NB4 (cell line): ENCODE measurements around the gene TMCC3.
"Not testable (repeated sequence)": the region's sequence is repeated elsewhere in the genome, so short reads cannot be mapped to it uniquely, and the experiment has no call there.

Experiments
- DNase-seq: peaks from one replicate; pipeline ENCODE4 v3.0.0; 2010; ENCODE audit warnings: low read depth
- H3K4me3 ChIP-seq: one replicate; pipeline ENCODE4 v1.5.1; 2011; ENCODE audit warnings: mild to moderate bottlenecking, low read depth, low read length, moderate library complexity
- MYC ChIP-seq: IDR thresholded peaks from 2 replicates; pipeline ENCODE4 v1.6.1; 2011; ENCODE audit warnings: low read depth, low read length
- POLR2A ChIP-seq: IDR thresholded peaks from 2 replicates; pipeline ENCODE4 v1.6.1; 2011; ENCODE audit warnings: mild to moderate bottlenecking; ENCODE audit not compliant: insufficient read length; ENCODE audit errors: extremely low read depth
- TF ChIP-seq, protein P1 (sequence below): IDR thresholded peaks from 2 replicates; pipeline ENCODE4 v1.6.1; 2011; ENCODE audit warnings: low read depth, low read length
- TF ChIP-seq, protein P2 (sequence below): IDR thresholded peaks from one replicate; pipeline ENCODE4 v1.5.1; 2012; ENCODE audit warnings: low read depth, low read length

Gene TMCC3

DNA sequence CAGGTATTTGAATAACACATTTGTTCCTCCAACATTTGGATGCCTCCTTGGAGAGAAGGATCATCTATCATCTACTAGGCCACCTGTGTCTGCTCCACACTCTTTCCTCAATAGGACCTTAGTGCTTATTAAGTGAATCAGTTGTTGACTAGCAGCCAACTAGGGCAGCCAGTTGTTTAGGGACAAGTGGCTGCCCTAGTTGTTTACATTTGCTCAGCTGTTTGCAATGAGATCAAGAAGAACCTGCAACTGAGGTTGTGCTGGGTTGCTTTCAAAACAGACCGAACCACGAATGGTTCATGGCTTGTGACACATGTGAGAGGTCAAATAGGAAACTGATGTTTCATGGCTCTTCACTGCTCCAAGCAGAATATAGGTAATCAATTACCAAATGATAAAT is 53.8 kb downstream of the TMCC3 start:
- DNase-seq, result no peak
- TF ChIP-seq POLR2A (no peak), MYC (no peak)
- TF ChIP-seq, protein P1, sequence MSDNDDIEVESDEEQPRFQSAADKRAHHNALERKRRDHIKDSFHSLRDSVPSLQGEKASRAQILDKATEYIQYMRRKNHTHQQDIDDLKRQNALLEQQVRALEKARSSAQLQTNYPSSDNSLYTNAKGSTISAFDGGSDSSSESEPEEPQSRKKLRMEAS, result no peak
- TF ChIP-seq, protein P2, sequence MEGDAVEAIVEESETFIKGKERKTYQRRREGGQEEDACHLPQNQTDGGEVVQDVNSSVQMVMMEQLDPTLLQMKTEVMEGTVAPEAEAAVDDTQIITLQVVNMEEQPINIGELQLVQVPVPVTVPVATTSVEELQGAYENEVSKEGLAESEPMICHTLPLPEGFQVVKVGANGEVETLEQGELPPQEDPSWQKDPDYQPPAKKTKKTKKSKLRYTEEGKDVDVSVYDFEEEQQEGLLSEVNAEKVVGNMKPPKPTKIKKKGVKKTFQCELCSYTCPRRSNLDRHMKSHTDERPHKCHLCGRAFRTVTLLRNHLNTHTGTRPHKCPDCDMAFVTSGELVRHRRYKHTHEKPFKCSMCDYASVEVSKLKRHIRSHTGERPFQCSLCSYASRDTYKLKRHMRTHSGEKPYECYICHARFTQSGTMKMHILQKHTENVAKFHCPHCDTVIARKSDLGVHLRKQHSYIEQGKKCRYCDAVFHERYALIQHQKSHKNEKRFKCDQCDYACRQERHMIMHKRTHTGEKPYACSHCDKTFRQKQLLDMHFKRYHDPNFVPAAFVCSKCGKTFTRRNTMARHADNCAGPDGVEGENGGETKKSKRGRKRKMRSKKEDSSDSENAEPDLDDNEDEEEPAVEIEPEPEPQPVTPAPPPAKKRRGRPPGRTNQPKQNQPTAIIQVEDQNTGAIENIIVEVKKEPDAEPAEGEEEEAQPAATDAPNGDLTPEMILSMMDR, result no peak
- H3K4me3 ChIP-seq, result no peak overlapping the region

DNA sequence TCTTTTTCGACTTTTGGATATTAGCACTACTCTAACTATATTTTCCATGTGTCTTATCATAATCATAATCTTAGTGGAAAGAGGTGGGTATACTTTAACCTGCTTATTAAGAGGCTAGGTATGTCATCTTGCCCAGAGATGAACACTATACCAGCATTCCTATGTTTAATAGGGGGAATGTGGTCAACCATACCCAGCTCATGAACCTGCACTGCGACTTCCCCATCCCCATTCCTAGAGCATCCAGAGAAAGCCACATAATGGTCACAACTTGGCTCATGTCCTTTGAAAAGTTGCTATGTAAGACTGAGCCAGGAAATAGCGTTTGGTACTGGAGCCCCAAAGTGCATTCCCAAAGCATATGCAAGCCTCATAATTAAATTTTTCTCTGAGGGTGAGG is 55.2 kb downstream of the TMCC3 start:
- no peak overlapping the region for H3K4me3 ChIP-seq
- no peak for DNase-seq
- TF ChIP-seq, protein P1, result no peak
- TF ChIP-seq, protein P2, result no peak
- TF ChIP-seq POLR2A (no peak), MYC (no peak)

DNA sequence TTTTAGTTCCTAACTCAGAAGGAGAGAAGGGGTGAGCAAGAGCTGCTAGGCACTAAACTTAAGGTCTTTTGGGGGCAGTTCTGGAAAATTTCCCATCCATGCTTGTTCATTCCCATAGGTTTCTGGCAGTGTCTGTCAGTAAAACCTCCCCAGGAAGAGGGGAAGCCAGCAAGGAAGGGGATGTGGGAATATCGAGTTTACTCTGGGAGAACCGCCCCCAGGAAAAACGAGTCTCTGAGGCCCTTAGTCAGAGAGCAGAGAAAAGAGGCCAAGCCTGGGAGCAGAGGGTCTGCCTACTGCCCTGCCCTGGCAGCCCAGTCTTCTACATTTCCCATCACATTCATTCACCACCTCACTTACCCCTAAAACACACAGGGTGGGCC is 55.9 kb downstream of the TMCC3 start:
- H3K4me3 ChIP-seq, result no peak overlapping the region
- DNase-seq, result peak; percentile 20
- TF ChIP-seq POLR2A (no peak), MYC (no peak)
- TF ChIP-seq, protein P1, result no peak
- TF ChIP-seq, protein P2, result no peak

DNA sequence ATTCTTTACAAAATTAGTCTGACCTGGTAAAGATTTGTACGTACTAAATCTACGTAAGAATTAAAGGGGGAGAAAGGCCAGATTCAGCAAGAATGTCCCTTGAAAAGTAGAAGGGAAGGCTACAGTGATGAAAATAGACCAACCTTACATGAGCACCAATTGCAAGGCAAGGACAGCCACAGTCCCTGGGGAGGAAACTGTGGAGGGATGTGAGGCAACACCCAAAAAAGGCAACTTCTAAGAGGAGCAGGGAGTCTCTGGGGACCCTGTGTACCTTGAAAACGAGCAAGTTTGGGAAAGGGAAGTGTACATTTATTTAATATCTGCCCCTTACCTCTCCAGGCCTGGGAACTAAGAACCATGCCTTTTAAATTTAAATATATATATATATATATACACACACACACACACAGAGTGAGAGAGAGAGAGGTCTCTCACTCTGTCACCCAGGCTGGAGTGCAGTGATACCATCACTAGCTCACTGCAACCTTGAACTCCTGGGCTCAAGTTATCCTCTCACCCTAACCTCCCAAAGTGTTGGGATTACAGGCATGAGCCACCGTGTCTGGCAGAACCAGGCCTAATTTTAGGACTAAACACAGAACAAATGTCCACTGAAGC is 56.4 kb downstream of the TMCC3 start:
- TF ChIP-seq, protein P1, result no peak
- no peak for TF ChIP-seq MYC
- TF ChIP-seq, protein P2, result no peak
- peak; percentile 98 for DNase-seq
- H3K4me3 ChIP-seq, result no peak overlapping the region

DNA sequence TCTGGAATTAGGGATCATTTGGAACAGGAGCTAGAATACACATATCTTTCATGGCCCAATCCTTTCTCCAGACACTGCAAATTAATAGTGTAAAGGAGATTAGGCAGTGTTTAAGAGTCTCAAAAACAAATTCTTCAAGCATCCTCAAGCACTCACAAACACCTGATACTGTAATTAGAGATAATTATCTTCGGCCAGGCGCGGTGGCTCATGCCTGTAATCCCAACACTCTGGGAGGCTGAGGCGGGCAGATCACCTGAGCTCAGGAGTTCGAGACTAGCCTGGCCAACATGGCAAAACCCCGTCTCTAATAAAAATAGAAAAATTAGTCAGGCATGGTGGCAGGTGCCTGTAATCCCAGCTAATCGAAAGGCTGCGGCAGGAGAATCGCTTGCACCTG is 57.6 kb downstream of the TMCC3 start:
- not testable (repeated sequence) for H3K4me3 ChIP-seq, DNase-seq

DNA sequence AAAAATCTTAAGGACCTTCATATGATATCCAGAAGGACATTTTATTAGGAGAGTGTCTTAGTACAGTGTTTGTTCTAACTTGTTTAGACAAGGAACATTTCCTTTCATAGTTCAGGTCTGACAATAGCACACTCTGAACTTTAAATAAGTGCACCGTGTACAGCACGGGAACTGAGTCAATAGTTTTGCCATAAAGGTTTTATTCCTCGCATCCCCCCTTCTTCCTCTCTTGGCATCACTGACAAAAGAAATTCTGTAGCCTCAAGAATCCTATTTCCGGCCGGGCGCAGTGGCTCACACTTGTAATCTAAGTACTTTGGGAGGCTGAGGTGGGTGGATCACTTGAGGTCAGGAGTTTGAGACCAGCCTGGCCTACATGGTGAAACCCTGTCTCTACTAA is 58.3 kb downstream of the TMCC3 start:
- DNase-seq, result no peak
- TF ChIP-seq MYC, result no peak
- no peak for TF ChIP-seq POLR2A
- TF ChIP-seq, protein P1, result no peak
- TF ChIP-seq, protein P2, result no peak

DNA sequence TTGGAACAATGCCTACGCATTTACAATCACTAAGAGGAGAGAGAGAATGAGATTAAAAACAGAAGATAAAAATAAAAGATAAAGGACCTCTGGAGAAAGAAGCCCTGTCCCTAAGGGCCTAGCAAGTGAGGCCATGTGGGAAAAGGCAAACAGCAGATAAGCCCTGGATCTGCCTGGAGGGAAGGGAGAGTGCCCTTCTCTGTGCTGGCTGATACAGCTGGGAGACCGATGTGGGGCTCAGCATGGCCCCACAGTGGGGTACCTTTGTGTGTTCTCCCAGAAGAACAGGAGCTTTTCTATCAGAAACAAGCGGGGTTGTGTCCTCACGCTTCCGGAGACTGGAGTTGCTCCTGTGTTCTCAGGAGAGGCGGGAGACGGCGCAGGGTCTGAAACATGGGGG is 59.9 kb downstream of the TMCC3 start:
- no peak overlapping the region for H3K4me3 ChIP-seq
- TF ChIP-seq MYC (no peak), POLR2A (no peak)
- TF ChIP-seq, protein P2, result no peak
- TF ChIP-seq, protein P1, result no peak
- no peak for DNase-seq

More for the DNA sequence above, 58.3 kb downstream of the TMCC3 start:
- no peak overlapping the region for H3K4me3 ChIP-seq
